Stimulated activated CD8-positive, alpha-beta memory T cell treated with anti-CD3 and anti-CD28 coated beads, Interleukin-7, amount 100 ng/mL, for 4 hours (primary cell): ENCODE measurements around the gene SPEN.
"Not testable (repeated sequence)": the region's sequence is repeated elsewhere in the genome, so short reads cannot be mapped to it uniquely, and the experiment has no call there.

Experiments used
- DNase-seq, 2 donors: peaks; one replicate each; pipeline ENCODE4 v3.0.0-alpha.2; 2020; ENCODE audit warnings: low read depth in 2 of 2

The SPEN gene

GRCh38 chr1:15962176-15962575, 114.7 kb downstream of the SPEN start:
- DNase-seq, result no peak

GRCh38 chr1:15962671-15963362, 115.3 kb downstream of the SPEN start:
- no peak for DNase-seq

GRCh38 chr1:15963363-15963967, 116.0 kb downstream of the SPEN start:
- DNase-seq, result no peak

GRCh38 chr1:15963968-15964648, 116.6 kb downstream of the SPEN start:
- DNase-seq, result no peak

- DNase-seq, result no peak
Measured at GRCh38 chr1:15965228-15965767, 117.8 kb downstream of the SPEN start.

- DNase-seq, result peak; percentile 60 to 65
Measured at GRCh38 chr1:15966081-15966955, 118.8 kb downstream of the SPEN start.

GRCh38 chr1:15966956-15967344, 119.4 kb downstream of the SPEN start:
- DNase-seq, result no peak

- DNase-seq, result no peak
Measured at GRCh38 chr1:15968172-15968571, 120.7 kb downstream of the SPEN start.

- no peak for DNase-seq
Measured at GRCh38 chr1:15969321-15969880, 121.9 kb downstream of the SPEN start.

GRCh38 chr1:15970911-15971310, 123.4 kb downstream of the SPEN start:
- DNase-seq, result no peak

- DNase-seq, result no peak
Measured at GRCh38 chr1:15972409-15972808, 124.9 kb downstream of the SPEN start.

- no peak for DNase-seq
Measured at GRCh38 chr1:15973772-15974171, 126.3 kb downstream of the SPEN start.

GRCh38 chr1:15974855-15975254, 127.3 kb downstream of the SPEN start:
- no peak for DNase-seq

- peak; percentile 78 to 89 for DNase-seq
Measured at GRCh38 chr1:15975358-15975804, 127.9 kb downstream of the SPEN start.

- peak; percentile 93 to 96 for DNase-seq
Measured at GRCh38 chr1:15975805-15976680, 128.5 kb downstream of the SPEN start, which contains the start of gene ZBTB17. Gene ZBTB17, minus strand, starts transcription at chr1:15976101. Its CDS starts 27,606 bp downstream, at chr1:15948495.

- DNase-seq, result not testable (repeated sequence)
Measured at GRCh38 chr1:15977947-15978346, 130.4 kb downstream of the SPEN start.

GRCh38 chr1:15981679-15982078, 134.2 kb downstream of the SPEN start:
- DNase-seq, result no peak

- DNase-seq, result no peak
Measured at GRCh38 chr1:15983275-15983674, 135.8 kb downstream of the SPEN start.

- no peak for DNase-seq
Measured at GRCh38 chr1:15985611-15986297, 138.2 kb downstream of the SPEN start.
